Aorta (tissue), 5 donors: Measurements from ENCODE around the gene CRYBB3. TPM values are rescaled to one million over a fixed set of nuclear protein-coding genes. Genes with fewer than 3 reads are reported as not detected.
"Not testable (repeated sequence)": the region's sequence is repeated elsewhere in the genome, so short reads cannot be mapped to it uniquely, and the experiment has no call there.

Source experiments
- ATAC-seq: fragments of 200-7000 bp; cut with Tn5 transposase; one replicate; pipeline ENCODE4 v1.9.1; 2022; ENCODE audit warnings: moderate library complexity; ENCODE audit not compliant: low FRiP score
- DNase-seq, 2 donors: peaks; one replicate each; pipeline ENCODE4 v3.0.0-alpha.2; 2020
- H3K27ac ChIP-seq, 2 donors: one replicate each; pipeline ENCODE4 v1.5.1; 2013; ENCODE audit warnings: low read length in 2 of 2, mild to moderate bottlenecking in 2 of 2, moderate library complexity in 2 of 2, control low read depth in 1 of 2, inconsistent platforms in 1 of 2, low read depth in 1 of 2
- H3K27me3 ChIP-seq, 2 donors: one replicate each; pipeline ENCODE4 v1.6.1; 2013; ENCODE audit warnings: control low read depth in 1 of 2, low read length in 1 of 2, mild to moderate bottlenecking in 1 of 2, moderate library complexity in 1 of 2; ENCODE audit not compliant: insufficient read depth in 2 of 2, control insufficient read depth in 1 of 2
- H3K36me3 ChIP-seq, 2 donors: one replicate each; pipeline ENCODE4 v1.6.1; 2013; ENCODE audit warnings: control low read depth in 1 of 2, low read length in 1 of 2, mild to moderate bottlenecking in 1 of 2; ENCODE audit not compliant: insufficient read depth in 2 of 2, control insufficient read depth in 1 of 2
- H3K4me1 ChIP-seq, 2 donors: one replicate each; pipeline ENCODE4 v1.6.1; 2013; ENCODE audit warnings: low read length in 2 of 2, control low read depth in 1 of 2, mild to moderate bottlenecking in 1 of 2, moderate library complexity in 1 of 2; ENCODE audit not compliant: insufficient read depth in 2 of 2, control insufficient read depth in 1 of 2
- H3K4me3 ChIP-seq, 2 donors: one replicate each; pipeline ENCODE4 v1.5.1; 2013; ENCODE audit warnings: low read length in 2 of 2, control low read depth in 1 of 2, mild to moderate bottlenecking in 1 of 2
- H3K9me3 ChIP-seq: one replicate; pipeline ENCODE4 v1.6.1; 2013; ENCODE audit warnings: mild to moderate bottlenecking, low read length; ENCODE audit not compliant: control insufficient read depth
- WGBS, 2 donors: extraction: QIAGEN DNeasy Blood & Tissue Kit; methylation state at CpG; one replicate each; pipeline ENCODE4 v1.1.7; 2013; 5-methylcytosine and 5-hydroxymethylcytosine counted together
- intact Hi-C, 2 donors: fragments of 100-400 bp; cut with DNase I; formaldehyde crosslinking; loops; one replicate each; pipeline versions ENCODE4 v1.14.2 to v1.15.0; 2022
- polyA plus RNA-seq, 2 donors: library from polyadenylated mRNA; stranded (reverse); fragments of 200-250 nt; gene quantifications; one replicate each; pipeline ENCODE4 v1.2.3, GENCODE V29; 2013
- total RNA-seq, 2 donors: library from RNA; stranded (reverse); fragmentation: NEBNext Ultra II Directional; extraction: Animal tissue kit (Norgen Biotek cat#: 25700); gene quantifications; one replicate each; pipeline ENCODE4 v1.2.1, GENCODE V29; 2021
- donor health status: healthy with polysubstance abuse.
- donor health status: Bipolar disorder and iron deficiency.
- donor health status: DM: no; HTN: no; CAD: no.
- donor health status: DM: no; HTN: no; CAD: no.
- donor health status: DM: yes; HTN: yes; CAD: no.

The CRYBB3 gene
- total and polyA plus RNA-seq, 4 donors, result 0.84 to 3.2 (median 0.97) TPM; not detected in 1

- Histone ChIP-seq H3K4me1 (no peaks in the 10 kb centered on the region), H3K27me3 (no peaks in the 10 kb centered on the region), H3K27ac (no peak overlapping the region), H3K4me3 (no peak overlapping the region), H3K9me3 (no peaks in the 10 kb centered on the region), H3K36me3 (peaks cover 5 to 17% of the 10 kb centered on the region in 2 donors)
- 67 to 68% methylated on average over 5 of the region's 5 CpGs for WGBS, 2 donors
- ATAC-seq (no peak), DNase-seq (no peak)
- intact Hi-C loops, result no loop called here
Observed at GRCh38 chr22:25196326-25196725, 3.3 kb upstream of the CRYBB3 start.

- Histone ChIP-seq H3K9me3 (no peaks in the 10 kb centered on the region), H3K36me3 (peaks cover 5 to 13% of the 10 kb centered on the region in 2 donors), H3K27ac (no peak overlapping the region), H3K4me3 (no peak overlapping the region), H3K27me3 (no peaks in the 10 kb centered on the region), H3K4me1 (no peaks in the 10 kb centered on the region)
- intact Hi-C loops, result no loop called here
- DNase-seq, result no peak
- 91 to 92% methylated on average over 4 of the region's 4 CpGs for WGBS, 2 donors
- no peak for ATAC-seq
Observed at GRCh38 chr22:25197340-25197739, 2.3 kb upstream of the CRYBB3 start.

GRCh38 chr22:25200967-25201366 lies 1.3 kb downstream of the CRYBB3 start:
- Histone ChIP-seq H3K4me3 (no peak overlapping the region), H3K9me3 (no peaks in the 10 kb centered on the region), H3K27me3 (no peaks in the 10 kb centered on the region), H3K27ac (no peak overlapping the region), H3K36me3 (peaks cover 0 to 8% of the 10 kb centered on the region in 2 donors), H3K4me1 (no peaks in the 10 kb centered on the region)
- 82% methylated on average over 7 of the region's 7 CpGs for WGBS, 2 donors
- intact Hi-C loops, result no loop called here
- ATAC-seq (no peak), DNase-seq (no peak)

GRCh38 chr22:25201557-25202273 lies 2.1 kb downstream of the CRYBB3 start:
- WGBS, 2 donors, result 63 to 73% methylated on average over 10 of the region's 10 CpGs
- DNase-seq, result no peak
- H3K27me3 ChIP-seq, result no peaks in the 10 kb centered on the region
- peaks cover 0 to 6% of the 10 kb centered on the region in 2 donors for H3K36me3 ChIP-seq
- no peaks in the 10 kb centered on the region for H3K9me3 ChIP-seq
- intact Hi-C loops, result no loop called here
- H3K4me3 ChIP-seq, result no peak overlapping the region
- ATAC-seq, result no peak
- H3K4me1 ChIP-seq, result no peaks in the 10 kb centered on the region
- H3K27ac ChIP-seq, result no peak overlapping the region

GRCh38 chr22:25202290-25202921 lies 2.7 kb downstream of the CRYBB3 start:
- DNase-seq, result peak in 1 of 2 donors; percentile 79
- intact Hi-C loops, result no loop called here
- no peak for ATAC-seq
- WGBS, 2 donors, result 51 to 55% methylated on average over 15 of the region's 15 CpGs
- H3K4me3 ChIP-seq, result no peak overlapping the region
- peaks cover 0 to 4% of the 10 kb centered on the region in 2 donors for H3K36me3 ChIP-seq
- H3K27me3 ChIP-seq, result no peaks in the 10 kb centered on the region
- no peak overlapping the region for H3K27ac ChIP-seq
- H3K4me1 ChIP-seq, result no peaks in the 10 kb centered on the region
- H3K9me3 ChIP-seq, result no peaks in the 10 kb centered on the region

- intact Hi-C loops, result no loop called here
- peaks cover 0 to 3% of the 10 kb centered on the region in 2 donors for H3K36me3 ChIP-seq
- no peaks in the 10 kb centered on the region for H3K4me1 ChIP-seq
- H3K9me3 ChIP-seq, result no peaks in the 10 kb centered on the region
- H3K27ac ChIP-seq, result no peak overlapping the region
- no peaks in the 10 kb centered on the region for H3K27me3 ChIP-seq
- no peak overlapping the region for H3K4me3 ChIP-seq
- no peak for ATAC-seq
- no peak for DNase-seq
- 93% methylated on average over 4 of the region's 4 CpGs for WGBS, 2 donors
Observed at GRCh38 chr22:25203082-25203481, 3.4 kb downstream of the CRYBB3 start.

- H3K9me3 ChIP-seq, ATAC-seq, H3K4me1 ChIP-seq, DNase-seq, H3K27me3 ChIP-seq, H3K36me3 ChIP-seq, H3K27ac ChIP-seq, intact Hi-C loops, H3K4me3 ChIP-seq: not testable (repeated sequence)
- WGBS, 2 donors, result 71 to 73% methylated on average over 7 of the region's 7 CpGs
Observed at GRCh38 chr22:25204547-25204946, 4.9 kb downstream of the CRYBB3 start.

GRCh38 chr22:25205847-25206246 lies 6.2 kb downstream of the CRYBB3 start:
- Histone ChIP-seq H3K36me3 (no peaks in the 10 kb centered on the region), H3K27me3 (no peaks in the 10 kb centered on the region), H3K27ac (no peak overlapping the region), H3K9me3 (no peaks in the 10 kb centered on the region), H3K4me1 (no peaks in the 10 kb centered on the region), H3K4me3 (no peak overlapping the region)
- 89 to 91% methylated on average over 1 of the region's 1 CpG for WGBS, 2 donors
- DNase-seq, result no peak
- intact Hi-C loops, result no loop called here
- ATAC-seq, result no peak

GRCh38 chr22:25206998-25207397 lies 7.3 kb downstream of the CRYBB3 start:
- Histone ChIP-seq H3K27me3 (no peaks in the 10 kb centered on the region), H3K4me1 (no peaks in the 10 kb centered on the region), H3K4me3 (no peak overlapping the region), H3K9me3 (no peaks in the 10 kb centered on the region), H3K27ac (no peak overlapping the region), H3K36me3 (no peaks in the 10 kb centered on the region)
- DNase-seq (no peak), ATAC-seq (peak; percentile 23)
- intact Hi-C loops, result no loop called here
- 91 to 93% methylated on average over 21 of the region's 21 CpGs for WGBS, 2 donors
